ENCODE measurements around the gene RAB11FIP4.

RAB11FIP4 gene

DNA sequence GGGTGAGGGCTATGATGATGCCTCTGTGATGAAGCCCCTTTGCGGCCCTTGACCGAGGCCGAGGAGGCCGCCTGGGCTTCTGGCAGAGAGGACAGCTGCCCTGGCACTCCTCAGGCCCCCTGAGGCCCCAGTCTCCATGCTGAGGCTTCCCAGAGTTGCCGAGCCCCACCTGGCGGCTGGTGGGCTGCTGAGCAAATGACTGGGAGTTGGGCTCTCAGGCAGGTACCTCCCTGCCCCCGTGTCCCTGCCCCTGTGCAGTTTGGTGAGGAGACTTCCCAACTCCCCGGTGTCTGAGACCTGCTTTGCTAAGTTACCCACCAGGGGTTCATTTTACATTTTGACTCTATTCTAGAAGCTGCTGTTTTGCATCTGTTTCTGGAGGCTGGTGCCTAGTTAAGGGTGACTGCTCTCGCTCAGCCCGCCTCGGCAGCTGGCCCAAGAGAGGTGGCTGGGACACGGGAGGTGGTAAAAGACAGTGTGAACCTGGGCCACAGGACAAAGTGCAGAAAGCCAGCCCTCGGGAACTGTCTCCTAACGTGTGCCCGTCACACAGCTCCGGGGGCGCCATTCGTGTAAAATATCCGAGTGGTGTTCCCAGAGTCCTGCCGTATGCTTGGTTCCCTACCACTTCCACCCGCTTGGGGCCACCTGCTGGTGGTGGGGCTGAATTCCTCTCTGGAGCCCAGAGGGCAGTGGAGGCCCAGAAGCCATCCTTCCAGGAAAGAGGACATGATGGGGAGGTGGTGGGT is 134.5 kb downstream of the RAB11FIP4 start:
- Histone ChIP-seq H3K27ac (ENCODE audit: low read length) (no peak overlapping the region), H3K4me3 (ENCODE audit: low read depth in 1 of 2, low read length in 2 of 2) (no peak overlapping the region), H3K36me3 (ENCODE audit: control insufficient read depth in 1 of 2, insufficient read depth in 2 of 2, low read length in 2 of 2) (peaks cover 3 to 9% of the 10 kb centered on the region in 2 donors), H3K4me1 (ENCODE audit: control insufficient read depth in 1 of 2, insufficient read depth in 2 of 2, low read length in 2 of 2) (peaks cover 0 to 6% of the 10 kb centered on the region in 2 donors), H3K27me3 (ENCODE audit: low read depth, low read length) (no peaks in the 10 kb centered on the region), H3K9me3 (ENCODE audit: control insufficient read depth in 1 of 2, low read length in 2 of 2) (no peaks in the 10 kb centered on the region)

DNA sequence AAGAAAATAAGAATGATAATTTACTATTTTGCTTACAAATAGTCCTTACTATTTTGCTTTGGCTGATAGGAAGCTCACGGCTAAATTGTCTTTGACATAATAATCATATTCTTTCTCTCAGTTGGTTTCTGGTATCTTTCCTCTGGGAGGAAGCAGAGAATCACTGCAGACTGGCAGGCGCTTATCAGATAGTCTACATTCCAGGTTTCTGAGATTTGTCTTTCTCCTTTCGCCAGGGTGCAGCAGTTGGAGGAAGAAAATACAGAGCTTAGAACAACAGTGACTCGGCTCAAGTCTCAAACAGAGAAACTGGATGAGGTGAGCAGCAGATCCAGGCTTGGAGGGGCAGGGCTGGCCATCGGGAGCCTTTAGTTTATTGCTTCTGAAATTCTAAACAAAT is 136.1 kb downstream of the RAB11FIP4 start:
- no peak overlapping the region for H3K4me3 ChIP-seq (ENCODE audit: low read depth in 1 of 2, low read length in 2 of 2)
- peaks cover 0 to 6% of the 10 kb centered on the region in 2 donors for H3K4me1 ChIP-seq (ENCODE audit: control insufficient read depth in 1 of 2, insufficient read depth in 2 of 2, low read length in 2 of 2)
- H3K9me3 ChIP-seq (ENCODE audit: control insufficient read depth in 1 of 2, low read length in 2 of 2), result no peaks in the 10 kb centered on the region
- H3K27me3 ChIP-seq (ENCODE audit: low read depth, low read length), result no peaks in the 10 kb centered on the region
- H3K27ac ChIP-seq (ENCODE audit: low read length), result no peak overlapping the region
- peaks cover 3 to 9% of the 10 kb centered on the region in 2 donors for H3K36me3 ChIP-seq (ENCODE audit: control insufficient read depth in 1 of 2, insufficient read depth in 2 of 2, low read length in 2 of 2)

DNA sequence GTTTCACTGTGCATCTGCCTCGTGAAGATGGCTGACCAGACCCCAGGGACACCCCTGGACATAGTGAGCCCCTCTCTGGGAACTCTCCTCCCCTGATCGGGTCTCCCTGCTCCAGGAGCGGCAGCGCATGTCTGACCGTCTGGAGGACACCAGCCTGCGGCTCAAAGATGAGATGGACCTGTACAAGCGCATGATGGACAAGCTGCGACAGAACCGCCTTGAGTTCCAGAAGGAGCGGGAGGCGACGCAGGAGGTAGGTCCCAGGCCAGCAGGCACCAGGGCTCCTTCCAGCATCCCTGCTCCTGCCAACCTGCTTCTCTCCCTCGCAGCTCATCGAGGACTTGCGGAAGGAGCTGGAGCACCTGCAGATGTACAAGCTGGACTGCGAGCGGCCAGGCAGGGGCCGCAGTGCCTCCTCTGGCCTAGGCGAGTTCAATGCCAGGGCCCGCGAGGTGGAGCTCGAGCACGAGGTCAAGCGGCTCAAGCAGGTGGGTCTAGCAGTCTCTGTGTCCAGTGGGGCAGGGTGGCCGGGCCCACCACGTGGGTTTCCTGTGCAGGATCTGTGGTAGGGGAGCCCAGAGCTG is 136.9 kb downstream of the RAB11FIP4 start:
- no peak overlapping the region for H3K27ac ChIP-seq (ENCODE audit: low read length)
- peaks cover 3 to 9% of the 10 kb centered on the region in 2 donors for H3K36me3 ChIP-seq (ENCODE audit: control insufficient read depth in 1 of 2, insufficient read depth in 2 of 2, low read length in 2 of 2)
- H3K9me3 ChIP-seq (ENCODE audit: control insufficient read depth in 1 of 2, low read length in 2 of 2), result no peaks in the 10 kb centered on the region
- H3K4me3 ChIP-seq (ENCODE audit: low read depth in 1 of 2, low read length in 2 of 2), result no peak overlapping the region
- peaks cover 0 to 6% of the 10 kb centered on the region in 2 donors for H3K4me1 ChIP-seq (ENCODE audit: control insufficient read depth in 1 of 2, insufficient read depth in 2 of 2, low read length in 2 of 2)
- H3K27me3 ChIP-seq (ENCODE audit: low read depth, low read length), result no peaks in the 10 kb centered on the region

DNA sequence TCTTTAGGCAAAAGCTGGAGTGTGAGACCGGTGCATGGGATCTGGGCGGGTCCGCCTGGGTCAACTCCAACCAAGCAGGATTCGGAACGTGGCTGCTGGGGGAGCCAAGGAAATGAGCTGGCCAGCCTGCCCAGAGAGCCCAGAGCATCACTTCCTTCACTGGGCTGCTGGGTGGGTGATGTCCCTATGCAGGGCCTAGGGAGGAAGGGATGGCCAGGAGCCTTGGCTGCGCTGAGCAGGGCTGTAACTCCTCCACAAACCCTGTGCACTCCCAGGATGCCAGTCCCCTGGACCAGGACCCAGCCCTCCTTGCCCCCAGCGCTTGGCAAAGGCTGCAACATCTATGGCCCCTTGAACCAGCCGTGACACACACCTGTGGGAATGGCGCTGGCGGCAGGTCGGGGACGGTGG is 138.4 kb downstream of the RAB11FIP4 start:
- no peak overlapping the region for H3K27ac ChIP-seq (ENCODE audit: low read length)
- H3K27me3 ChIP-seq (ENCODE audit: low read depth, low read length), result no peaks in the 10 kb centered on the region
- no peak overlapping the region for H3K4me3 ChIP-seq (ENCODE audit: low read depth in 1 of 2, low read length in 2 of 2)
- H3K9me3 ChIP-seq (ENCODE audit: control insufficient read depth in 1 of 2, low read length in 2 of 2), result no peaks in the 10 kb centered on the region
- peaks cover 0 to 3% of the 10 kb centered on the region in 2 donors for H3K36me3 ChIP-seq (ENCODE audit: control insufficient read depth in 1 of 2, insufficient read depth in 2 of 2, low read length in 2 of 2)
- peaks cover 0 to 5% of the 10 kb centered on the region in 2 donors for H3K4me1 ChIP-seq (ENCODE audit: control insufficient read depth in 1 of 2, insufficient read depth in 2 of 2, low read length in 2 of 2)

DNA sequence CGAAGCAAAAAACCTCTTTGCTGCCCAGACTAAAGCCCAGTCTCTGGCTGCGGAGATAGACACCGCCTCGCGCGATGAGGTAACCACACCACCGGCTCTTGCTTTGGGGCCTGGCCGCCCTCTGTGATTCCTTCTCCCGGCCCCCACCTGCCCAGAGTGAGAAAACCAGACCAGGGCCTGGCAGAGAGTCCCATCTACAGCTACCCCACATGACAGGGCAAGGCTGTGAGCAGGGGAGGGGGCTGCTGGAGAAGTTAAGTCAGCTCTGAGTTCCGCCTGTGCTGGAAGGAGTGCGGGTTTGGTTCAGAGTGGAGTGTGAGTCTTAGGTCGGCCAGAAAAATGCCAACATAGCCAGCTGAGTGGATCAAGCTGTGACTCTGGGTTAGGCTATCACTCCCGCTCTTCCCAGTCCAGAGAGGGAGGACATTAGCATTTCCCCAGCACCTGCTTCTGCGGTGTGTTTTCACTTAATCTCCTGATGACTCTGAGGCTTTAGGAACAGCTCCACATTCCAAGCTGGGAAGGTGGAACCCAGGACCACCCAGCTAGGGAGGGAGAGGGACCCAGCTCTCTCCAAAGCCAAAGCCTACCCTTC is 139.0 kb downstream of the RAB11FIP4 start:
- no peak overlapping the region for H3K27ac ChIP-seq (ENCODE audit: low read length)
- no peaks in the 10 kb centered on the region for H3K9me3 ChIP-seq (ENCODE audit: control insufficient read depth in 1 of 2, low read length in 2 of 2)
- H3K4me3 ChIP-seq (ENCODE audit: low read depth in 1 of 2, low read length in 2 of 2), result no peak overlapping the region
- peaks cover 0 to 3% of the 10 kb centered on the region in 2 donors for H3K36me3 ChIP-seq (ENCODE audit: control insufficient read depth in 1 of 2, insufficient read depth in 2 of 2, low read length in 2 of 2)
- H3K27me3 ChIP-seq (ENCODE audit: low read depth, low read length), result no peaks in the 10 kb centered on the region
- no peaks in the 10 kb centered on the region for H3K4me1 ChIP-seq (ENCODE audit: control insufficient read depth in 1 of 2, insufficient read depth in 2 of 2, low read length in 2 of 2)

DNA sequence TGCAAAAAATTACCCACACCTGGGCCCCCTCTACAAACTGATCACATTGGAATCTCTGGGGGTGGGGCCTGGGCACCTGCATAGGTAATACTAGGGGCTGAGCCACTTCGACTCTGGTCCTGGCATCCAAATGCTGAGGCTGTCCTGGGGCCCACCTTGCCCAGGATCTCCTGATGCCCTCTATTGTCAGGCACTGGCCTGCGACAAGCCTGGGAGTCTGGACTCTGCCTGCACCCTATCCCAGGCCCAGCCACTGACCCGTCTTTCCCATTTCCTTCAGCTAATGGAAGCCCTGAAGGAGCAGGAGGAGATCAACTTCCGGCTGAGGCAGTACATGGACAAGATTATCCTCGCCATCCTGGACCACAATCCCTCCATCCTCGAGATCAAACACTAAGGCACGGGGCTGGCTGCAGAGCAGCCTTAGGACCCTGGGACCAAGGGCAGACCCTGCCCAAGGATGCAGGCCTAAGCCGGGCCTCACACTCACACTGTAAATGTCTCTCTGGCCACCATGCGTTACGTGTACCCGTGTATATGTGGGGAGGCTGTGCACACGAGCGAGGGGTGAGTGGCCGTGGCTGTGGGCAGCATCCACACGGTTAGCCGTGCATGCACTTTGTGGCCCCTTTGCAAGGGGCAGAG is 140.0 kb downstream of the RAB11FIP4 start:
- Histone ChIP-seq H3K9me3 (ENCODE audit: control insufficient read depth in 1 of 2, low read length in 2 of 2) (no peaks in the 10 kb centered on the region), H3K27me3 (ENCODE audit: low read depth, low read length) (no peaks in the 10 kb centered on the region), H3K27ac (ENCODE audit: low read length) (no peak overlapping the region), H3K4me1 (ENCODE audit: control insufficient read depth in 1 of 2, insufficient read depth in 2 of 2, low read length in 2 of 2) (no peaks in the 10 kb centered on the region), H3K36me3 (ENCODE audit: control insufficient read depth in 1 of 2, insufficient read depth in 2 of 2, low read length in 2 of 2) (peaks cover 0 to 3% of the 10 kb centered on the region in 2 donors), H3K4me3 (ENCODE audit: low read depth in 1 of 2, low read length in 2 of 2) (no peak overlapping the region)

DNA sequence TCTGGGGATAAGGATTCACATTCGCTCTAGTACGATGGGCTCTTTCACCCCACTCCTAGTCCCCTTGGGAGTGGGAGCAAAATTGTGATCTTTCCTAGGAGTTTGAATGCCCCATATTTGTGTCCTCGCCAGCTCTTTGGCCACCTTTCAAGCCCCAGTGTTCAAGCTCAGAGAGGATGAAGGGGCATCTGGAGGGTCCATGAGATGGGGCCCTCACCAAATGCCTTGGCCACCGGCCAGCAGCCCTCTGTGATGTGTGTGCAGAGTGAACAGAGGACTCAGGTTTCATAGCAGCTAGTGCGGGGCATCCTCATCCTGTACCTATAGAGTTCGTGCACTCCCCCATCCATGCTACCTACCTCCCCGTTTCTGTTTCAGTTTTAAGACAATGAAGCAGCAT is 140.6 kb downstream of the RAB11FIP4 start:
- H3K27me3 ChIP-seq (ENCODE audit: low read depth, low read length), result no peaks in the 10 kb centered on the region
- H3K4me1 ChIP-seq (ENCODE audit: control insufficient read depth in 1 of 2, insufficient read depth in 2 of 2, low read length in 2 of 2), result no peaks in the 10 kb centered on the region
- H3K27ac ChIP-seq (ENCODE audit: low read length), result no peak overlapping the region
- H3K36me3 ChIP-seq (ENCODE audit: control insufficient read depth in 1 of 2, insufficient read depth in 2 of 2, low read length in 2 of 2), result peaks cover 0 to 3% of the 10 kb centered on the region in 2 donors
- no peak overlapping the region for H3K4me3 ChIP-seq (ENCODE audit: low read depth in 1 of 2, low read length in 2 of 2)
- no peaks in the 10 kb centered on the region for H3K9me3 ChIP-seq (ENCODE audit: control insufficient read depth in 1 of 2, low read length in 2 of 2)

DNA sequence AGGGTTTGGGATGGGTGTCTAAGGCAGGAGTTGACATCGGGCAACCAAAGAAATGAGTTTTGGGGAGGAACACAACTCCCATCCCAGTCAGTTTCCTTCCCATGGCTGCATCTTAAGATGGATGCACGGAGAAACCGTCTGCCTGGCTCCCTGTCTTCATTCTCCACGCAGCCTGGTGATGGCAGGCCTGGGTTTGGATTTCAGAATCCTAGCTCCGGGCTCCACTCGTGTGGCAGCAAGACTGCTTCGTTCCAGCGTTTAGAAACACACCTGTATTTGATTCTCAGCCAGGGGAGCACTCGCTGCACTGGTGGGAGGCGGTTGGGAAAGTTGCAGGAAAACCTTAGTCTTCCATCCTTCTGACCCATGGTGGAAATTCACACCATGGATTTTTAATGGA is 141.1 kb downstream of the RAB11FIP4 start:
- H3K27me3 ChIP-seq (ENCODE audit: low read depth, low read length), result no peaks in the 10 kb centered on the region
- no peaks in the 10 kb centered on the region for H3K4me1 ChIP-seq (ENCODE audit: control insufficient read depth in 1 of 2, insufficient read depth in 2 of 2, low read length in 2 of 2)
- peaks cover 0 to 3% of the 10 kb centered on the region in 2 donors for H3K36me3 ChIP-seq (ENCODE audit: control insufficient read depth in 1 of 2, insufficient read depth in 2 of 2, low read length in 2 of 2)
- no peak overlapping the region for H3K4me3 ChIP-seq (ENCODE audit: low read depth in 1 of 2, low read length in 2 of 2)
- no peak overlapping the region for H3K27ac ChIP-seq (ENCODE audit: low read length)
- H3K9me3 ChIP-seq (ENCODE audit: control insufficient read depth in 1 of 2, low read length in 2 of 2), result no peaks in the 10 kb centered on the region

DNA sequence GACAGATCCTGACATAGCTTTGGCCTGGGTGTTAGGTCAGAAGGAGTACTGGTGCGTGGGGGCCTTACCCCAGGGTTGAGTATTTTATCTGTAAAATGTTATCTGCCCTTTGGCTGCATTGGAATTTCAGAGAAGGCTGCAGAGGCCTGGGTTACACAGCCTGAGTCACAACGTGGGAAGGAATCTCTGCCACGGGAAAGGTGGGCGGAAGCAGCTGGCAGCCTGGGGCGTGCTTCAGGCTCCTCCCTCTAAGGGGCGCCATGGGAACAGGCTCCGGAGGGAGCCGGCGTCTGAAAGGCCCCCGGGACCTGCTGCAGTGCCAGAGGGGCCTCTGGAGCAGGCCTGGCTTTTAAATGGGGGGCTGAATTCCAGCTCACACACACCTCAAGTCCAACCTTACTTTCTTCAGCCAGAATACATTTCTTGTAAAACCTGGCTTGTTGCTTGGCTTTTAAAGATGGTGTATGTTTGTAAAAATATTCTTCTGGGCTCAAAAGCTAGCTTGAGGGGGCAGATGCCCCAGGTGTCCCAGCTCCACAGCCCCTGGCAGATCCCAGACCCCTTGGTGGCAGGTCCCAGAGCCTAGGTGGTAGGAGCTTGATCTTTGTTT is 142.2 kb downstream of the RAB11FIP4 start:
- Histone ChIP-seq H3K27ac (ENCODE audit: low read length) (no peak overlapping the region), H3K36me3 (ENCODE audit: control insufficient read depth in 1 of 2, insufficient read depth in 2 of 2, low read length in 2 of 2) (peaks cover 0 to 3% of the 10 kb centered on the region in 2 donors)

DNA sequence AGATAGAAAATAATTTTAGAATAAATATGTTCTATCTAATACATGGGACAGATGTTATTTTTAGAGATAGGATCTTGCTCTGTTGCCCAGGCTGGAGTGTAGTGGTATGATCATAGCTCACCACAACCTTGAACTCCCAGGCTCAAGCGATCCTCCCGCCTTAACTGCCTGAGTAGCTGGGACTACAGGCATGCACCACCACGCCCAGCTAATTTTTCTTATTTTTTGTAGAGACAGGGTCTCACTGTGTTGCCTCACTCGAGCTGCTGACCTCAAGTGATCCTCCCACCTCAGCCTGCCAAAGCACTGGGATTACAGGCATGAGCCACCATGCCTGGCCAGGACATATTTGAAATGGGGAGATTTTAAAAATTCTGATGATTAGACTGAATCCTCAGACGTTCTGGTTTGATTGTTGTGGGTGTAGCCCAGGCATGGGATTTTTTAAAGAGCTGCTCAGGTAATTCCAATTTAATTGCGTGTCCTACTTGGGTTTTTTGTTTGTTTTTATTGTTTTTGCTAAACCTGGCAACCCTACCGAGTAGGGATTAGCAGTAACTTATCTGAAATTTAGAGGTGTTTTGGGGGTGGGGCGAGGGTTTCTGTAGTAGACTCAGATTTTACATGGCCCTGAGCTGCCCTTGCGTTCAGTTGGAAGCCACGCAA is 142.9 kb downstream of the RAB11FIP4 start:
- H3K4me3 ChIP-seq (ENCODE audit: low read depth in 1 of 2, low read length in 2 of 2), result no peak overlapping the region
- H3K9me3 ChIP-seq (ENCODE audit: control insufficient read depth in 1 of 2, low read length in 2 of 2), result no peaks in the 10 kb centered on the region
- H3K27me3 ChIP-seq (ENCODE audit: low read depth, low read length), result no peaks in the 10 kb centered on the region
- H3K4me1 ChIP-seq (ENCODE audit: control insufficient read depth in 1 of 2, insufficient read depth in 2 of 2, low read length in 2 of 2), result peaks cover 0 to 4% of the 10 kb centered on the region in 2 donors
- no peak overlapping the region for H3K27ac ChIP-seq (ENCODE audit: low read length)
- peaks cover 0 to 3% of the 10 kb centered on the region in 2 donors for H3K36me3 ChIP-seq (ENCODE audit: control insufficient read depth in 1 of 2, insufficient read depth in 2 of 2, low read length in 2 of 2)

More for the DNA sequence above, 142.2 kb downstream of the RAB11FIP4 start:
- no peak overlapping the region for H3K4me3 ChIP-seq (ENCODE audit: low read depth in 1 of 2, low read length in 2 of 2)
- H3K4me1 ChIP-seq (ENCODE audit: control insufficient read depth in 1 of 2, insufficient read depth in 2 of 2, low read length in 2 of 2), result peaks cover 0 to 4% of the 10 kb centered on the region in 2 donors
- no peaks in the 10 kb centered on the region for H3K27me3 ChIP-seq (ENCODE audit: low read depth, low read length)
- H3K9me3 ChIP-seq (ENCODE audit: control insufficient read depth in 1 of 2, low read length in 2 of 2), result no peaks in the 10 kb centered on the region
